Right lobe of liver (tissue), 4 donors: ENCODE results near the gene RNF25.

Experiments used
- POLR2A ChIP-seq: fragments of 450-650 bp; IDR thresholded peaks from one replicate; pipeline ENCODE4 v1.6.1; 2017; ENCODE audit warnings: antibody characterized with exemption, mild to moderate bottlenecking
- TF ChIP-seq, protein P1 (sequence below), 4 donors: fragments of 200-600 bp in 3 of 4; fragments of 450-650 bp in 1 of 4; IDR thresholded peaks; one replicate each; pipeline versions ENCODE4 v1.5.1 to v1.8.0; 2016 to 2022; ENCODE audit warnings: antibody characterized with exemption in 4 of 4, mild to moderate bottlenecking in 2 of 4
- donor health status: DM: no; HTN: no; CAD: no.
- donor health status: DM: no; HTN: no; CAD: no.
- donor health status: DM: no; HTN: yes; CAD: no.

DNA sequence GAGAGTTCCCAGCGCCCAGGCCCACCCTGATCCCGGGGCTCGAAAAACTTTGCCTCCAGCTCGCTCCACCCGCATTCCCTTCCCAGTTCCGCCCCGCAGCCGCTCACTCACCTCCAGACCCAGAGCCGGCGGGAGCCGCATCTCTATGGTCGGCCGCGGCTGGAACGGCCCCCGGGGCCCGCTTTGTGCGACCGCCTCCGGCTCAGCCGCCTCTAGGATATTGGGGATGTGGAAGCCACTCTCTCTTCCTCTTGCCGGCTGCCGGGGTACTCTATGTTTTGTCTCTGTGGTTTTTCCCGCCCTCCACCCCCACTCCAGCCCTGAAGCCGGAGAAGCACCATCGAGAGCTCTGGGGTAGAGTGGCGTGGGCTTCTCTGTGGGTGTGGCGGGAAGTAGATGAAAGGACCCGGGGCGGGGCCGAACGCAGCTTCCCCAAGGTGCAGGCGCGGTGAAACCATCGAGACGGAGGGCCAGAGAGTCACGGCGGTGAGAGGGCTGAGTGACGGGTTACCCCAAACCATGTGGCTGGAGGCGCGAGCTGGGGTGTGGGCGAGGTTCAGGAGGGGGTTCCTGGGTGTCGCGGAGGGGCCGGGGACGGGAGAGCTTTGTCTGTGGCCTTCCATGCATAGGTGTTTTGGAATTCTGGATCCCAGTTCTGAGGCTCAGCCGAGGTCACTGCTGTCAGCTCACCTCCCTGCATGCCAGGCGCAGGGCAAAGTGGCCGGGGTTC is 12.4 kb downstream of the RNF25 start, which contains the start of the genes BCS1L and ZNF142:
- TF ChIP-seq, protein P1, sequence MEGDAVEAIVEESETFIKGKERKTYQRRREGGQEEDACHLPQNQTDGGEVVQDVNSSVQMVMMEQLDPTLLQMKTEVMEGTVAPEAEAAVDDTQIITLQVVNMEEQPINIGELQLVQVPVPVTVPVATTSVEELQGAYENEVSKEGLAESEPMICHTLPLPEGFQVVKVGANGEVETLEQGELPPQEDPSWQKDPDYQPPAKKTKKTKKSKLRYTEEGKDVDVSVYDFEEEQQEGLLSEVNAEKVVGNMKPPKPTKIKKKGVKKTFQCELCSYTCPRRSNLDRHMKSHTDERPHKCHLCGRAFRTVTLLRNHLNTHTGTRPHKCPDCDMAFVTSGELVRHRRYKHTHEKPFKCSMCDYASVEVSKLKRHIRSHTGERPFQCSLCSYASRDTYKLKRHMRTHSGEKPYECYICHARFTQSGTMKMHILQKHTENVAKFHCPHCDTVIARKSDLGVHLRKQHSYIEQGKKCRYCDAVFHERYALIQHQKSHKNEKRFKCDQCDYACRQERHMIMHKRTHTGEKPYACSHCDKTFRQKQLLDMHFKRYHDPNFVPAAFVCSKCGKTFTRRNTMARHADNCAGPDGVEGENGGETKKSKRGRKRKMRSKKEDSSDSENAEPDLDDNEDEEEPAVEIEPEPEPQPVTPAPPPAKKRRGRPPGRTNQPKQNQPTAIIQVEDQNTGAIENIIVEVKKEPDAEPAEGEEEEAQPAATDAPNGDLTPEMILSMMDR (IDR thresholded peaks at IDR 0.05), result no peak
- TF ChIP-seq POLR2A, result peak; percentile 54
